GM23248 (cell line): ENCODE data around the gene PLD1. TPM values are rescaled to one million over a fixed set of nuclear protein-coding genes. Genes with fewer than 3 reads are reported as not detected.
"Not testable (repeated sequence)": the region's sequence is repeated elsewhere in the genome, so short reads cannot be mapped to it uniquely, and the experiment has no call there.

ENCODE experiments used
- DNase-seq: peaks from one replicate; pipeline ENCODE4 v3.0.0-alpha.2; 2015
- H2AFZ ChIP-seq: fragments of 200-600 bp; sonication (generic); 2 replicates; pipeline ENCODE4 v1.6.1; 2016; ENCODE audit warnings: antibody characterized with exemption
- H3F3A ChIP-seq: fragments of 200-600 bp; sonication (generic); 2 replicates; pipeline ENCODE4 v1.6.1; 2016; ENCODE audit warnings: mild to moderate bottlenecking, antibody characterized with exemption, mixed run types; ENCODE audit not compliant: insufficient read depth
- H3K27ac ChIP-seq: fragments of 200-600 bp; sonication (generic); 2 replicates; pipeline ENCODE4 v1.5.1; 2016; ENCODE audit warnings: mild to moderate bottlenecking
- H3K27me3 ChIP-seq: fragments of 200-600 bp; sonication (generic); replicated peaks from 2 replicates; pipeline ENCODE4 v1.6.1; 2016; ENCODE audit warnings: mild to moderate bottlenecking; ENCODE audit not compliant: insufficient read depth
- H3K36me3 ChIP-seq: fragments of 200-600 bp; sonication (generic); 2 replicates; pipeline ENCODE4 v1.6.1; 2016; ENCODE audit warnings: low read depth, mild to moderate bottlenecking
- H3K4me1 ChIP-seq: fragments of 200-600 bp; sonication (generic); 2 replicates; pipeline ENCODE4 v1.6.1; 2016; ENCODE audit warnings: mild to moderate bottlenecking; ENCODE audit not compliant: insufficient read depth
- H3K4me2 ChIP-seq: fragments of 200-600 bp; sonication (generic); one replicate; pipeline ENCODE4 v1.6.1; 2016; ENCODE audit warnings: mild to moderate bottlenecking; ENCODE audit not compliant: unreplicated experiment
- H3K4me3 ChIP-seq: fragments of 200-600 bp; sonication (generic); 2 replicates; pipeline ENCODE4 v1.5.1; 2016; ENCODE audit warnings: mild to moderate bottlenecking
- H3K79me2 ChIP-seq: fragments of 200-600 bp; sonication (generic); 2 replicates; pipeline ENCODE4 v1.6.1; 2016; ENCODE audit warnings: mild to moderate bottlenecking; ENCODE audit not compliant: insufficient read depth
- H3K9ac ChIP-seq: fragments of 200-600 bp; sonication (generic); 2 replicates; pipeline ENCODE4 v1.6.1; 2016; ENCODE audit warnings: mild to moderate bottlenecking
- H3K9me2 ChIP-seq: fragments of 200-600 bp; sonication (generic); 2 replicates; pipeline ENCODE4 v1.6.1; 2016; ENCODE audit warnings: mixed run types, mild to moderate bottlenecking, moderate library complexity; ENCODE audit not compliant: insufficient read depth
- H3K9me3 ChIP-seq: fragments of 200-600 bp; sonication (generic); one replicate; pipeline ENCODE4 v1.6.1; 2017; ENCODE audit warnings: low read depth
- H4K20me1 ChIP-seq: fragments of 200-600 bp; sonication (generic); 2 replicates; pipeline ENCODE4 v1.6.0; 2016; ENCODE audit not compliant: insufficient read depth
- EZH2 ChIP-seq: fragments of 200-600 bp; sonication (generic); IDR thresholded peaks from 2 replicates; pipeline ENCODE4 v1.6.1; 2018; ENCODE audit warnings: antibody characterized with exemption, mild to moderate bottlenecking; ENCODE audit not compliant: insufficient read depth, poor library complexity, severe bottlenecking
- EZH2phosphoT487 ChIP-seq: fragments of 200-600 bp; sonication (generic); IDR thresholded peaks from 2 replicates; pipeline ENCODE4 v1.6.1; 2018; ENCODE audit warnings: antibody characterized with exemption, moderate library complexity, mild to moderate bottlenecking, low read depth; ENCODE audit not compliant: insufficient read depth
- WGBS, 2 experiments: methylation state at CpG; one replicate each; pipeline ENCODE4 v1.1.6; 2015 to 2017; ENCODE audit warnings: low lambda C conversion rate in 2 of 2, low coverage in 1 of 2; ENCODE audit errors: missing lambda C conversion rate in 2 of 2; 5-methylcytosine and 5-hydroxymethylcytosine counted together
- in situ Hi-C: fragments of 300-500 bp; cut with MboI; formaldehyde crosslinking; loops from 2 replicates; pipeline ENCODE4 v1.15.0; 2020
- polyA plus RNA-seq: library from polyadenylated mRNA; unstranded; fragments of >200 nt; fragmentation: Nextera tagmentation; extraction: Ambion mirVana; gene quantifications from 2 replicates; pipeline ENCODE4 v1.2.1, GENCODE V29; 2016
- total RNA-seq: library from RNA; depleted of rRNA; stranded (reverse); fragments of >200 nt; shearing (Covaris generic); gene quantifications from 2 replicates; pipeline ENCODE4 v1.2.3, GENCODE V29; 2014

The PLD1 gene
- total and polyA plus RNA-seq, 2 experiments from 2014 or later, result 3.0 to 4.6 TPM

DNA sequence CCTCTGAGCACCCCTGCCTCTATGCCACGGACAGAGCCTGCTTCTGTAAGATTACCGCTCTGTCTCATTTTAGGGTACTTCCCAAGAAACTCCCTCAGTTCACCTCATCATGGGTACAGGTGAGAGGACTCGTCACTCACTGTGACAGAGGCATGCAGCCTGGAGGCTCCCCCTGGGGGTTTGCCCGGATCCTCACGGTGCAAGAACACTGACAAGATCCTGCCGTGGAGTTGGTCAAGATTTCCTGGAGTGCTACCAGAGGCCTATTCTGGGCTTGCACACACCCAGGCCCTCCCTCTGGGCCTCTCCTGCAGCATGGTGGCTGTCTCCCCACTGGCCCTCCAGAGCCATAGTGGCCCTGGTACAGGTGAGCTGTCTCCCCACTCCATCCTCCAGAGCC, 247.0 kb downstream of the PLD1 start:
- H3K27me3 ChIP-seq, result no peaks in the 10 kb centered on the region
- H3F3A ChIP-seq, result no peaks in the 10 kb centered on the region
- H3K4me3 ChIP-seq, result no peak overlapping the region
- no peak for TF ChIP-seq EZH2phosphoT487
- TF ChIP-seq EZH2, result no peak
- H3K9me3 ChIP-seq, result no peaks in the 10 kb centered on the region
- peaks cover 9% of the 10 kb centered on the region; the same call in 1 of the 2 replicates for H3K4me1 ChIP-seq
- H3K27ac ChIP-seq, result no peak overlapping the region
- no peak overlapping the region for H3K4me2 ChIP-seq
- H3K9me2 ChIP-seq, result no peaks in the 10 kb centered on the region
- H3K36me3 ChIP-seq, result no peaks in the 10 kb centered on the region
- in situ Hi-C loops, result loop anchor here (10.0 to 25.0 kb wide), 3 partner anchors 376 to 598 kb away; no protein-coding TSS in a partner anchor
- no peak for DNase-seq
- 93 to 96% methylated on average over 6 of the region's 6 CpGs for WGBS, 2 experiments
- H3K9ac ChIP-seq, result no peak overlapping the region
- no peaks in the 10 kb centered on the region for H3K79me2 ChIP-seq
- H2AFZ ChIP-seq, result no peak overlapping the region
- no peaks in the 10 kb centered on the region for H4K20me1 ChIP-seq

DNA sequence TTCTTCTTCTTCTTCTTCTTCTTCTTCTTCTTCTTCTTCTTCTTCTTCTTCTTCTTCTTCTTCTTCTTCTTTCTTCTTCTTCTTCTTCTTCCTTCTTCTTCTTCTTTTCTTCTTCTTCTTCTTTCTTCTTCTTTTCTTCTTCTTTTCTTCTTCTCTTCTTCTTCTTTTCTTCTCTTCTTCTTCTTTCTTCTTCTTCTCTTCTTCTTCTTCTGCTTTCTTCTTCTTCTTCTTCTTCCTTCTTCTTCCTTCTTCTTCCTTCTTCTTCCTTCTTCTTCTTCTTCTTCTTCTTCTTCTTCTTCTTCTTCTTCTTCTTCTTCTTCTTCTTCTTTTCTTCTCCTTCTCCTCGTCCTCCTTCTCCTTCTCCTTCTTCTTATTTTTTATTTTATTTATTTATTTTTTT, 247.8 kb downstream of the PLD1 start:
- WGBS, 2 experiments, result 67 to 92% methylated on average over 1 of the region's 1 CpG
- not testable (repeated sequence) for H3F3A ChIP-seq, H3K9me3 ChIP-seq, H3K9me2 ChIP-seq, DNase-seq, H3K4me2 ChIP-seq, H3K27ac ChIP-seq, H4K20me1 ChIP-seq, H3K36me3 ChIP-seq, H2AFZ ChIP-seq, H3K9ac ChIP-seq, H3K27me3 ChIP-seq, H3K79me2 ChIP-seq, H3K4me3 ChIP-seq, H3K4me1 ChIP-seq
- in situ Hi-C loops, result loop anchor here (10.0 to 25.0 kb wide), 3 partner anchors 375 to 598 kb away; no protein-coding TSS in a partner anchor

DNA sequence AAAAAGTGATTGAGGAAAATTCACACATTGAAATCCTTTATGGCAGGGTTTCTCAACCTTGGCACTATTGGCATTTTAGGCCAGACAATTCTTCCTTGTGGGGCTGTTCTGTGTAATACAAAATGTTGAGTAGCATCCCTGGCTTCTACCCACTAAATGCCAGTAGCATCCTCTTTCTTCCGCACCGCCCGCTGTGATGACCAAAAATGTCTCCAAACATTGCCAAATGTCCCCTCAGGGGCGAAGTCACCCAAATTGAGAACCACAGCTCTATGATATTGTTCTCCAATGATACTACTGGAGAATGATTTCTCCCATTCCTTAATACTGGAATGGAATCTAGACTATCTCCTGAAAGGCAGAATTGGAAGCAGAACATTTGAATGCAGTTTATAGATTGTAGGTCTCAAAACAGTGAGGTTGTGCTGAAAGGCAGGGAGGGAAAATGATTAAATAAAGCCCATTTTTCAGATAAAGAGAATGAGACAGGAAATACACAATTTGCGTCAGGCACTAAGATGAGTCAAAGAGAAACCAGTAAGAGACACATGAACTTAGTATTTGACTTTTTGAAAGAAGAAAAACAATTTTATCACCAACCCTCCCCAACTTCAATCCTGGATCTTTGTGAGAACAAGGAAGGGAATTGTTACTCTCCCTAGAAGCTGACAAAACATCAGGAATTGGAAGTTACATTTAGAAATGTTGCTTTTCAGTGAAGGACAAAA, 248.5 kb downstream of the PLD1 start:
- Histone ChIP-seq H2AFZ (no peak overlapping the region), H3K36me3 (no peaks in the 10 kb centered on the region), H3K4me1 (peaks cover 9% of the 10 kb centered on the region; the same call in 1 of the 2 replicates), H3K79me2 (no peaks in the 10 kb centered on the region), H3K9ac (no peak overlapping the region), H3K4me2 (no peak overlapping the region), H3K9me3 (no peaks in the 10 kb centered on the region), H3F3A (no peaks in the 10 kb centered on the region), H3K27me3 (no peaks in the 10 kb centered on the region), H3K27ac (no peak overlapping the region), H3K4me3 (no peak overlapping the region), H3K9me2 (no peaks in the 10 kb centered on the region), H4K20me1 (no peaks in the 10 kb centered on the region)
- DNase-seq, result no peak
- TF ChIP-seq EZH2phosphoT487, result no peak
- no peak for TF ChIP-seq EZH2
- 95 to 98% methylated on average over 5 of the region's 5 CpGs for WGBS, 2 experiments
- in situ Hi-C loops, result loop anchor here (10.0 to 25.0 kb wide), 3 partner anchors 374 to 597 kb away; no protein-coding TSS in a partner anchor

DNA sequence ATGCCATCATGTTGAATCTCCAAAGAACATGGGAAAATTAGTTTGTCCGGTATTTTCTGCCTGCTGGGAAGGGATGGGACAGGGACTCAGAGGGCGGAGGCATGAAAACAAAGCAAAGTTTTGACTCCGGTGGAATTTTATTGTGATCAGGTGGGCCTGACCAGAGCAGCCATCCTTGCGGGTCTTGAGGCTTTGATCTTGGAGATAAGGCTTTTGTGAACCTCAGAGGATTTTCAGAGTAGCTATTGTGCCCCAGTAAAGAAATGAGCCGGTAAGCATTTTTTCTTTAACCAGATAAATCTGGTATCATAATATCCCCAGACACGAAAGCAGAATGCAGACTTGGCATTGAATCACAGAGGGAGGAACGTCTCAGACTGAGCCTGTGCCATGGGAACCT, 250.7 kb downstream of the PLD1 start:
- Histone ChIP-seq H3K27me3 (no peaks in the 10 kb centered on the region), H3K79me2 (no peaks in the 10 kb centered on the region), H3K4me3 (no peak overlapping the region), H3K27ac (no peak overlapping the region), H3K9ac (no peak overlapping the region), H3K9me2 (no peaks in the 10 kb centered on the region), H4K20me1 (no peaks in the 10 kb centered on the region), H3K9me3 (no peaks in the 10 kb centered on the region), H3K4me1 (no peaks in the 10 kb centered on the region), H3K36me3 (no peaks in the 10 kb centered on the region), H3K4me2 (no peak overlapping the region), H3F3A (no peaks in the 10 kb centered on the region), H2AFZ (no peak overlapping the region)
- in situ Hi-C loops, result loop anchor here (25.0 kb wide), 2 partner anchors 372 to 497 kb away; no protein-coding TSS in a partner anchor
- 41 to 52% methylated on average over 7 of the region's 7 CpGs for WGBS, 2 experiments
- no peak for DNase-seq
- TF ChIP-seq EZH2 (no peak), EZH2phosphoT487 (no peak)
